22Rv1 (cell line): ENCODE measurements around the gene MGA.

Experiments
- CTCF ChIP-seq: fragments of 450-650 bp; IDR thresholded peaks from 2 replicates; pipeline ENCODE4 v1.5.1; 2017; ENCODE audit warnings: mild to moderate bottlenecking
- ZFX ChIP-seq: fragments of 450-650 bp; IDR thresholded peaks from 2 replicates; pipeline ENCODE4 v1.6.1; 2017; ENCODE audit warnings: antibody characterized with exemption, borderline replicate concordance

DNA sequence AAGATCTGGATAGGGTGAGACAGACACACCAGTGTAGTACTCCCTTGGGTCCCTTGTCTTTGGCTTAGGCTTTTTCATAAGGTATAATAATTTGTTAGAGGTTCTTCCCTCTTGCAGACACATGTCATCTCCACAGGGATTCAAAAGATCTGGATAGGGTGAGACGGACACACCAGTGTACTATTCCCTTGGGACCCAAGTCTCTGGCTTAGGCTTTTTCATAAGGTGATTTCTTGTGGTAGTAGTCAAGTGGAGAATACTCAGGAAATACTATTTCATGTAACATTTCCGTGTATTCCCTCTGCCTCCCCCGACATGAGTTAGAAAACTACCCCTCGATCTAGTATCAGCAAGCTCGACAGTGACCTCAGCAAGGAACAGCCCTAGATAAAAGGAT, 113.1 kb downstream of the MGA start:
- no peak for TF ChIP-seq CTCF
- no peak for TF ChIP-seq ZFX
